Right lobe of liver (tissue), 4 donors: ENCODE data around the gene CLPSL2.

ENCODE experiments used
- CTCF ChIP-seq, 4 donors: fragments of 200-600 bp in 3 of 4; fragments of 450-650 bp in 1 of 4; IDR thresholded peaks; one replicate each; pipeline versions ENCODE4 v1.5.1 to v1.8.0; 2016 to 2022; ENCODE audit warnings: antibody characterized with exemption in 4 of 4, mild to moderate bottlenecking in 2 of 4
- POLR2A ChIP-seq: fragments of 450-650 bp; IDR thresholded peaks from one replicate; pipeline ENCODE4 v1.6.1; 2017; ENCODE audit warnings: antibody characterized with exemption, mild to moderate bottlenecking
- donor health status: DM: no; HTN: no; CAD: no.
- donor health status: DM: no; HTN: no; CAD: no.
- donor health status: DM: no; HTN: yes; CAD: no.

GRCh38 chr6:35817515-35817914 lies 41.1 kb downstream of the CLPSL2 start:
- TF ChIP-seq CTCF (IDR thresholded peaks at IDR 0.05) (no peak), POLR2A (no peak)
